SJCRH30 (cell line): ENCODE measurements around the gene TAF11. TPM values are rescaled to one million over a fixed set of nuclear protein-coding genes. Genes with fewer than 3 reads are reported as not detected.
"Not testable (repeated sequence)": the region's sequence is repeated elsewhere in the genome, so short reads cannot be mapped to it uniquely, and the experiment has no call there.

ENCODE experiments used
- DNase-seq, 2 experiments: peaks; one replicate each; pipeline ENCODE4 v3.0.0-alpha.2; 2015 to 2020
- H3K27ac ChIP-seq: fragments of 250-450 bp; sonication (Bioruptor Pico); 2 replicates; pipeline ENCODE4 v1.5.1; 2020; ENCODE audit warnings: mild to moderate bottlenecking, moderate library complexity
- H3K27me3 ChIP-seq: fragments of 250-450 bp; sonication (Bioruptor Pico); 2 replicates; pipeline ENCODE4 v1.5.1; 2020; ENCODE audit warnings: mild to moderate bottlenecking, moderate library complexity
- H3K36me3 ChIP-seq: fragments of 250-450 bp; sonication (Bioruptor Pico); 2 replicates; pipeline ENCODE4 v1.5.1; 2020; ENCODE audit warnings: mild to moderate bottlenecking, moderate library complexity
- H3K4me1 ChIP-seq: fragments of 250-450 bp; sonication (Bioruptor Pico); 2 replicates; pipeline ENCODE4 v1.5.1; 2020; ENCODE audit warnings: mild to moderate bottlenecking, moderate library complexity
- H3K4me3 ChIP-seq: fragments of 250-450 bp; sonication (Bioruptor Pico); 2 replicates; pipeline ENCODE4 v1.5.1; 2020; ENCODE audit warnings: mild to moderate bottlenecking, moderate library complexity
- H3K9me3 ChIP-seq: fragments of 250-450 bp; sonication (Bioruptor Pico); replicated peaks from 2 replicates; pipeline ENCODE4 v1.5.1; 2020; ENCODE audit warnings: mild to moderate bottlenecking, moderate library complexity
- total RNA-seq: library from RNA; depleted of rRNA; stranded (reverse); fragments of >200 nt; shearing (Covaris generic); gene quantifications from 2 replicates; pipeline ENCODE4 v1.2.3, GENCODE V29; 2014

The TAF11 gene
- total RNA-seq, 1 experiment from 2014 or later: 54.0 TPM

DNA sequence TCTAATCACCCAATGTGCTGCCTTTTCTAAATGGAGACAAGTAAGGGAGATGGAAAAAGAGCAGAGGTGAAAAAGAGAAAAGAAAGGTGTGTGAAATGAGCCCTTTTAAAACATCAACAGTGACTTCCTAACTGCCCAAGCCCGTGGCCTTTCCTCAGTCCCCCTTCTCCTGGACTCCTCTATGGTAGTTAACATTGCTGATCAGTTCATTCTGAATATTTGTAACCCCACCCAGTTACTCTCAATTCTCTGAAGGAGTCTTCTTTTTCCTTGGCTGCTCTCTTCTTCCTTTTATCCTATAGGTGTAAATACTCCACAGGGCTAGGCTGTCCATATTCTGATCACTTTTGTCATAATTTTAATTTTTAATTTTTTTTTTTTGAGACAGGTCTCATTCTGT is 27.1 kb downstream of the TAF11 start:
- no peaks in the 10 kb centered on the region for H3K27me3 ChIP-seq
- H3K4me3 ChIP-seq: no peak overlapping the region
- H3K36me3 ChIP-seq: peaks cover 4% of the 10 kb centered on the region
- no peaks in the 10 kb centered on the region for H3K9me3 ChIP-seq
- no peak for DNase-seq
- no peak overlapping the region for H3K27ac ChIP-seq
- H3K4me1 ChIP-seq: 0 out of 2 replicates have a peak, but pooled peaks cover 6% of the 10 kb centered on the region

DNA sequence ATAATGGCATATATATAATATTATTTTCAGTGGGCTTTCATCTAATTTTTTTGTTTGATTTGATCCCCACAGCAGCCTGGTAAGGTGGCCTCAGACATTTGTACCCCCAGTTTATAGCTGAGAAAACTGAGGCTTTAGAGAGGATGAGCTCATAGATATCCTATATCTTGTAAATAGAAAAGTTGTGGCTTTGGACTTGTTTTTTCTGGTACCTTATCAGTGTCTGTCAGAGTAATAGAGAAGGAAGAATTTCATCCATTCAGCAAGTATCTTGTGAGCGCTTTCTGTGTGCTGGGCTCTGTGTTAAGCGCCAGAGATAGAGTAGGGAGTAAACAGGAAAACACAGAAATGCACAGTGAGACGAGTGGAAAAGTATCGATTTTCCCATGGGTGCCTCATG is 27.9 kb downstream of the TAF11 start:
- Histone ChIP-seq H3K27me3 (no peaks in the 10 kb centered on the region), H3K36me3 (peaks cover 4% of the 10 kb centered on the region), H3K27ac (no peak overlapping the region), H3K4me1 (no peaks in the 10 kb centered on the region), H3K4me3 (no peak overlapping the region), H3K9me3 (no peaks in the 10 kb centered on the region)
- DNase-seq: no peak

GRCh38 chr6:34858681-34859080 is 29.2 kb downstream of the TAF11 start:
- H3K4me3 ChIP-seq: no peak overlapping the region
- H3K4me1 ChIP-seq: no peaks in the 10 kb centered on the region
- no peaks in the 10 kb centered on the region for H3K9me3 ChIP-seq
- H3K36me3 ChIP-seq: peaks cover 4% of the 10 kb centered on the region
- no peak overlapping the region for H3K27ac ChIP-seq
- DNase-seq: no peak
- H3K27me3 ChIP-seq: no peaks in the 10 kb centered on the region

GRCh38 chr6:34855463-34855862 is 32.4 kb downstream of the TAF11 start:
- no peak for DNase-seq
- H3K36me3 ChIP-seq: peaks cover 4% of the 10 kb centered on the region
- no peak overlapping the region for H3K4me3 ChIP-seq
- H3K27me3 ChIP-seq: no peaks in the 10 kb centered on the region
- no peaks in the 10 kb centered on the region for H3K9me3 ChIP-seq
- H3K27ac ChIP-seq: no peak overlapping the region
- no peaks in the 10 kb centered on the region for H3K4me1 ChIP-seq

- H3K27ac ChIP-seq: no peak overlapping the region
- no peak for DNase-seq
Observed at GRCh38 chr6:34852406-34853085, 35.3 kb downstream of the TAF11 start.

DNA sequence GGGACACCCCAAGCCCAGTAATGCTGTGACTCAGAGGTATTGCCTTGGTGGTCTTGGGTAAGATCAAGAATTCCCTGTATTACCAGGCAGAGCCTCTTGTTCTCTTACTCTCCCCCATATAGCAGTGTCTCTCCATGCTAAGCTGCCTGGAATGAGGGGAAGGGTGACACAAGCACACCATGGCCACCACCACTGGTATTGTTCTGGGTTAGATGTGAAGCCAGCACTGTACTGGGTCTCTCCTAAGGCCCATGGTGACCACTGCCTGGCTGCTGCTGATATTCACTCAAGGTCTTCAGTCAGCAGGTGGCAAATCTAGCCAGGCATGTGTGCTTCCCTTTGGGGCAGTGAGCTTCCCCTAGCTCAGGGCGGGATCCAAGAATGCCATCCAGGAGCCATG is 36.5 kb downstream of the TAF11 start:
- H3K4me1 ChIP-seq: no peaks in the 10 kb centered on the region
- no peak overlapping the region for H3K27ac ChIP-seq
- H3K4me3 ChIP-seq: no peak overlapping the region
- no peaks in the 10 kb centered on the region for H3K27me3 ChIP-seq
- no peak for DNase-seq
- H3K36me3 ChIP-seq: no peaks in the 10 kb centered on the region
- no peaks in the 10 kb centered on the region for H3K9me3 ChIP-seq

More at GRCh38 chr6:34852406-34853085, 35.3 kb downstream of the TAF11 start:
- H3K9me3 ChIP-seq: no peaks in the 10 kb centered on the region
- no peaks in the 10 kb centered on the region for H3K27me3 ChIP-seq
- peaks cover 3% of the 10 kb centered on the region; the same call in 1 of the 2 replicates for H3K36me3 ChIP-seq
- no peaks in the 10 kb centered on the region for H3K4me1 ChIP-seq
- no peak overlapping the region for H3K4me3 ChIP-seq

GRCh38 chr6:34849066-34849465 is 38.8 kb downstream of the TAF11 start:
- H3K27ac ChIP-seq, DNase-seq, H3K4me3 ChIP-seq, H3K27me3 ChIP-seq, H3K4me1 ChIP-seq, H3K9me3 ChIP-seq, H3K36me3 ChIP-seq: not testable (repeated sequence)

- Histone ChIP-seq H3K36me3 (no peaks in the 10 kb centered on the region), H3K27ac (no peak overlapping the region)
Observed at GRCh38 chr6:34839666-34840352, 48.0 kb downstream of the TAF11 start.

DNA sequence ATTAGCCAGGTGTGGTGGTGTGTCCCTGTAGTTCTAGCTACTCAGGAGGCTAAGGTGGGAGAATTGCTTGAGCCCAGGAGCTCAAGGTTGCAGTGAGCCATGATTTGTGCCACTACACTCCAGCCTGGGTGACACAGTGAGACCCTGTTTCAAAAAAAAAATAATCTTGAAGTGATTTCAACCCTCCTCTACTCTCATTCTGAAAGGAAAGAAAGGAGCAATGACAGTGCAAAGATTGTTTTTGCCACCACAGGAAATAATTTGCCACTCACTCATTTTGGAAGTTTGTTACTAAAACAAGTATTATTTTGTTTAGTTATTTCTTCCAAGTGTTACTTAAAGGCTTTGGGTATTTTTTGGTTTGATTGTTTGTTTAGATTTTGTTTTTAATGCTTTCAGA is 50.3 kb downstream of the TAF11 start:
- Histone ChIP-seq H3K36me3 (no peaks in the 10 kb centered on the region), H3K4me1 (no peaks in the 10 kb centered on the region), H3K27ac (no peak overlapping the region), H3K9me3 (no peaks in the 10 kb centered on the region), H3K4me3 (no peak overlapping the region), H3K27me3 (no peaks in the 10 kb centered on the region)
- no peak for DNase-seq

More at GRCh38 chr6:34839666-34840352, 48.0 kb downstream of the TAF11 start:
- no peaks in the 10 kb centered on the region for H3K27me3 ChIP-seq
- no peak for DNase-seq
- no peaks in the 10 kb centered on the region for H3K4me1 ChIP-seq
- no peaks in the 10 kb centered on the region for H3K9me3 ChIP-seq
- no peak overlapping the region for H3K4me3 ChIP-seq

- DNase-seq: no peak
- Histone ChIP-seq H3K27me3 (no peaks in the 10 kb centered on the region), H3K9me3 (no peaks in the 10 kb centered on the region), H3K4me3 (no peak overlapping the region), H3K27ac (no peak overlapping the region), H3K36me3 (no peaks in the 10 kb centered on the region), H3K4me1 (no peaks in the 10 kb centered on the region)
Observed at GRCh38 chr6:34836451-34836850, 51.4 kb downstream of the TAF11 start.

DNA sequence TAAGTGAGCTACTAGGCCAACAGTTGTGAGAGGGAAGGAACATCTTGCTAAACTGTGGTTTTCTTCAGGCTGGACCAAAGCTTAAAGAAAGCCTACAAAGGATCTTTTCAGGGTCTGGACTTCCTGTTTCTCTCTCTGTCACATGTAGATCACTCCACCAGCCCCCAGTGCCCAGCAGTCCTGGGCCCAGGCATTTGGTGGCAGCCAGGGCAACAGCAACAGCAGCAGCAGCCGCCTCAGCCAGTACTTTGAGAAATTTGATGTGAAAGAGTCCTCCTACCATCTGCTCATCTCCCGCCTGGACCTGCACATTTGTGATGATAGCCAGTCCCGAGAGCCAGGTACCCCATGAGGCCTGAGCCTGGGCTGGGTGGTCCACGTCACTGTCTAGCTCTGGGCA is 51.8 kb downstream of the TAF11 start:
- Histone ChIP-seq H3K4me1 (no peaks in the 10 kb centered on the region), H3K27me3 (no peaks in the 10 kb centered on the region), H3K4me3 (no peak overlapping the region), H3K36me3 (no peaks in the 10 kb centered on the region), H3K9me3 (no peaks in the 10 kb centered on the region), H3K27ac (no peak overlapping the region)
- no peak for DNase-seq

GRCh38 chr6:34834789-34835518 is 52.9 kb downstream of the TAF11 start:
- DNase-seq: no peak
- Histone ChIP-seq H3K4me1 (no peaks in the 10 kb centered on the region), H3K9me3 (no peaks in the 10 kb centered on the region), H3K27ac (no peak overlapping the region), H3K36me3 (no peaks in the 10 kb centered on the region), H3K27me3 (no peaks in the 10 kb centered on the region), H3K4me3 (no peak overlapping the region)

- Histone ChIP-seq H3K9me3 (no peaks in the 10 kb centered on the region), H3K4me3 (no peak overlapping the region), H3K27me3 (no peaks in the 10 kb centered on the region), H3K27ac (no peak overlapping the region), H3K4me1 (no peaks in the 10 kb centered on the region), H3K36me3 (no peaks in the 10 kb centered on the region)
- DNase-seq: no peak
Observed at GRCh38 chr6:34832942-34833341, 54.9 kb downstream of the TAF11 start.

DNA sequence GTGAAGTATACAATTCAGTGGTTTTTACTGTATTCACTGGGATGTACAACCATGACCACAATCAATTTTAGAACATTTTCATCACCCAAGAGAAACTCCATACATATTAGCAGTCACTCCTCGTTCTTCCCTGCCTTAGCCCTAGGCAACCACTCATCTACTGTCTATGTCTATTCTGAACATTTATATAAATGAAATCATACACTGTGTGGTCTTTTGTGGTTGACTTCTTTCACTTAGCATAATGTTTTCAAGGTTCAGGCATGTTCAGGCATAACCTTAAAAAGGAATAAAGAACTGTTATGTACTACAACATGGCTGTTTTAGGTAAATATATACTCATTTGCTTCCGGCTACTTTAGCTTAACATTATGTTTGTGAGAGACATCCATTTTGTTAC is 58.7 kb downstream of the TAF11 start:
- Histone ChIP-seq H3K4me3 (no peak overlapping the region), H3K9me3 (no peaks in the 10 kb centered on the region)

More for the DNA sequence above, 58.7 kb downstream of the TAF11 start:
- Histone ChIP-seq H3K4me1 (no peaks in the 10 kb centered on the region), H3K36me3 (peaks cover 4% of the 10 kb centered on the region; the same call in 1 of the 2 replicates), H3K27me3 (no peaks in the 10 kb centered on the region), H3K27ac (no peak overlapping the region)
- no peak for DNase-seq
